Muscle of leg (tissue), 11 donors: ENCODE data around the gene CIPC. TPM values are rescaled to one million over a fixed set of nuclear protein-coding genes. Genes with fewer than 3 reads are reported as not detected.

Experiments
- DNase-seq: peaks from one replicate; pipeline ENCODE4 v3.0.0; 2013
- H3K27ac ChIP-seq: one replicate; pipeline ENCODE4 v1.5.1; 2013; ENCODE audit warnings: mild to moderate bottlenecking, low read length, control low read depth
- H3K27me3 ChIP-seq: one replicate; pipeline ENCODE4 v1.6.1; 2013; ENCODE audit warnings: low read length; ENCODE audit not compliant: control insufficient read depth, insufficient read depth
- H3K36me3 ChIP-seq: one replicate; pipeline ENCODE4 v1.6.1; 2013; ENCODE audit warnings: low read length; ENCODE audit not compliant: control insufficient read depth, insufficient read depth
- H3K4me1 ChIP-seq: one replicate; pipeline ENCODE4 v1.6.1; 2013; ENCODE audit warnings: low read length; ENCODE audit not compliant: control insufficient read depth, insufficient read depth
- H3K4me3 ChIP-seq: one replicate; pipeline ENCODE4 v1.5.1; 2013; ENCODE audit warnings: low read length, control low read depth
- H3K9me3 ChIP-seq: replicated peaks from 2 replicates; pipeline ENCODE4 v1.6.1; 2013; ENCODE audit warnings: low read depth, low read length; ENCODE audit not compliant: control insufficient read depth
- WGBS: methylation state at CpG from one replicate; pipeline ENCODE4 v1.1.5; 2013; ENCODE audit warnings: missing lambda C conversion rate; ENCODE audit not compliant: insufficient coverage; 5-methylcytosine and 5-hydroxymethylcytosine counted together
- polyA plus RNA-seq, 8 donors: library from polyadenylated mRNA; unstranded; fragments of 120-200 nt; gene quantifications; one replicate each; pipeline versions ENCODE4 v1.2.1 to v1.2.3, GENCODE V29; 2013; ENCODE audit warnings: inconsistent platforms in 1 of 8, low replicate concordance in 1 of 8; ENCODE audit not compliant: insufficient read length in 8 of 8, insufficient read depth in 1 of 8
- total RNA-seq: library from RNA; stranded (reverse); fragments of 120-200 nt; gene quantifications from one replicate; pipeline ENCODE4 v1.2.4, GENCODE V29; 2013

The CIPC gene
- total and polyA plus RNA-seq, 9 donors: 13.0 to 18.9 (median 16.1) TPM

DNA sequence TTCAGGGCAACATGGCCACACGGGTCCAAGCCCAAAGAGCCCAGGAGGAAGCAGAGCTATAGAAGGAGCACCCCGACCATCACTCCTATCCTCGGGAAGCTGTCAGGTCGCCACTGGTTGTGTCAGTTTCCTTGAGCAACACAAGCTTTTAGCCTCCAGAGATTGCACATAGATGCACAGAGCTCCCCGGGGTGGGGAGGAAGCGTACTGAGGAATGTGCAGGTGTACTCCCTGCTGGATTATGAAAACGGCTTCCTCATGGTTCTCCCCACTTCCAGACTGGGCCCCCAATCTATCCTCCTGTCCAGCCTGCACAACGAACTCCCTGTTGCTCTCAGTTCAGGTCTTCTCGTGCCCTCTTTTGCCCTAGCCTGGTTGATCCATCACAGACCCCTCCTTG, 39.3 kb upstream of the CIPC start:
- no peak for DNase-seq
- Histone ChIP-seq H3K36me3 (no peaks in the 10 kb centered on the region), H3K4me3 (no peak overlapping the region), H3K9me3 (peaks cover 5% of the 10 kb centered on the region), H3K4me1 (peaks cover 21% of the 10 kb centered on the region), H3K27ac (no peak overlapping the region), H3K27me3 (peaks cover 2% of the 10 kb centered on the region)
- WGBS: 57% methylated on average over 4 of the region's 9 CpGs

DNA sequence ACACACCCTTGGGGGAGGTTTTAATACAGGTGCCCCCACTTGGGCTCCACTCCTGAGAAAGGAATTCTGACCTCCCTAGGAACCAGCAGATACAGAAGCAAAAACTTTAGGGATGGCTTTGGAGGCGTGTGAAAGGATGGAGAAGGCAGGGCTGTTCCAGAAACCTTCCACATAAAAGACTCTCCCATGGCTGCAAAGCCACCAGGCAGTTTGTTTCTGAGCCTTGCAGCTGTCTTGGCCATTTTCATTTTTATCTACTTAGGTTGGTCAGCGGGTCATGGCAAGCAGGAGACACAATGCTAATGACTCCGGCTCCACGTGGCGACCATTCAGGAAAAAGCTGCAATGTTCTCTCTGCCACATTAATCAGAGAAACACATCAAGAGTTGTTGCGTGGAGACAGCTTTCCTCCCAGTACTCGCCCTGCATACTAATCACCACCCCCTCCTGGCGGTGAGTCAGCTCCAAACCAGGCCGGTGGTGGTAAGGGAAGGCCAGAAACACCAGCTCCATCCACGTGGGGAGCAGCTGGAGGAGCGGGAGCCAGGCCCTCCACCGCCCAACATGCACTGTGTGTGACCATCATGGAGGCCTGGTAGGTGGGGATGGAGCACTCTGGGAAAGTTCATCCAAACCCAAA, 38.7 kb upstream of the CIPC start:
- H3K36me3 ChIP-seq: no peaks in the 10 kb centered on the region
- WGBS: 59% methylated on average over 5 of the region's 12 CpGs
- H3K4me3 ChIP-seq: no peak overlapping the region

DNA sequence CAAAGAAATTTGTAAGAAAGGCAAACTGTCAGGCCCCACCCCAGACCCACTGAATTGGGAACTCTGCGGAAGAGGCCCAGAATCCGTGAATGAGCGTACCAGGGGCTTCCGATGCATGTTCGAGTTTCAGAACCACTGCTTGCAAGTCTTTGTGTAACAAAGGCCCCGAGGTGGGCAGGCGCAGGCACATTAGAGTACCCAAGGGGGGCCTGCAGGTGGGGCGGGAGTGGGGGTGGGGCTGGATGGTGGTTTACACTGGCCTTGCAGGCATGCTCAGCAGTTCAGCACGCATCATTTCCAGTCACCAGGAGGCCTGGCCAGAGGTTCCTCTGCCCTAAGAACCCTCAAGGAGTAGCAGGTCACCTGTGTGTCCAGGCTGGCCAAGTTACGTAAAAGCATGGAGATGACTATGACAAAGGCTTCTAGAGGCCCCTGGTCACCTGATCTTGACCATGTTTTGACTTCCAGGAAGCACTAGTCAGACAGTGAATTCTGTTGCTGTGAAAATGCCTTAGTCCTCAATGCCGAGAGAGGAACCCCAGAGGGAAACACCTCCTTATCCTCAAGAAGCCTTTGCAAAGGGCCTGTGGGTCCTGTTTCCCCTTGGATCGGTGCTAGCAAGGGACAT, 36.3 kb upstream of the CIPC start:
- Histone ChIP-seq H3K27me3 (no peaks in the 10 kb centered on the region), H3K9me3 (no peaks in the 10 kb centered on the region), H3K27ac (no peak overlapping the region), H3K36me3 (no peaks in the 10 kb centered on the region), H3K4me1 (peaks cover 42% of the 10 kb centered on the region), H3K4me3 (no peak overlapping the region)
- no peak for DNase-seq
- 88% methylated on average over 9 of the region's 12 CpGs for WGBS

More for the DNA sequence above, 38.7 kb upstream of the CIPC start:
- Histone ChIP-seq H3K27ac (no peak overlapping the region), H3K9me3 (peaks cover 5% of the 10 kb centered on the region), H3K27me3 (no peaks in the 10 kb centered on the region), H3K4me1 (peaks cover 28% of the 10 kb centered on the region)
- peak; percentile 39 for DNase-seq

GRCh38 chr14:77062261-77062660, 35.8 kb upstream of the CIPC start:
- no peak for DNase-seq
- H3K9me3 ChIP-seq: no peaks in the 10 kb centered on the region
- no peak overlapping the region for H3K27ac ChIP-seq
- no peak overlapping the region for H3K4me3 ChIP-seq
- WGBS: 81% methylated on average over 3 of the region's 3 CpGs
- no peaks in the 10 kb centered on the region for H3K36me3 ChIP-seq
- H3K27me3 ChIP-seq: no peaks in the 10 kb centered on the region
- H3K4me1 ChIP-seq: peaks cover 44% of the 10 kb centered on the region

- Histone ChIP-seq H3K27ac (no peak overlapping the region), H3K4me3 (no peak overlapping the region), H3K27me3 (no peaks in the 10 kb centered on the region), H3K36me3 (no peaks in the 10 kb centered on the region), H3K9me3 (no peaks in the 10 kb centered on the region), H3K4me1 (peaks cover 46% of the 10 kb centered on the region)
- peak; percentile 75 for DNase-seq
- WGBS: 46% methylated on average over 7 of the region's 10 CpGs
These were observed 34.4 kb upstream of the CIPC start for GRCh38 chr14:77063571-77064171.

DNA sequence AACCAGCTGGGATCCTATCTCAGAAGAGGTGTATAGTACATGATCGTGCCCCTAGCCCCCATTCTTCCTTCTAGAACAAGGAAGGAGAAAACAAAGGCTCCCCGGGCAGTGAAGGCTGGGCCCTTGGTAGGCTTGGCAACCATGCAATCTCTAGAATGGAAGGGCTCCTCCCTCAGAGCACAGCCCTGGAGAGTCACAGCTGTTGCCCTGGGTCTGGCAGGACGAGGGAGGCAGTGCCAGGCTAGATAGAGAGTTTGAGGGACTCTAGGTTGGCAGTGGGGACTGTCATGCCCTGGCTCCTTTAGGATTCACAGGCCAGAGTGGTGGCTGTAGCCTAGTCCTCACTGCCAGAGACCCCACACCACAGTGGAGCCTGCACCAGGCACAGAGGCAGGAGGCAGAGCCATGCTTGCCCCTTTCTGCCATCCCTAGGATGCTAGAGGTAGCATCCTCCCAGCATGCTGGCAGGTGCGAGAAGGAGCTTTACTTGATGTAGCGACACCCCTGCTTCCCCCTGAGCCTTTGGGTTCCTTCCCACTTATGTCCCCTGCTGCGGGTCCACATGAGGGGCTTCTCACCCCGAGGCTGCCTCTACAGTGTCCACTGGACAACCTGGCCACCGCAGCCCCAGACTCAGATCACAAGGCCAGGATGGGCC, 33.4 kb upstream of the CIPC start:
- H3K36me3 ChIP-seq: no peaks in the 10 kb centered on the region
- peak; percentile 47 for DNase-seq
- no peaks in the 10 kb centered on the region for H3K9me3 ChIP-seq
- no peak overlapping the region for H3K4me3 ChIP-seq
- H3K4me1 ChIP-seq: peaks cover 36% of the 10 kb centered on the region
- no peak overlapping the region for H3K27ac ChIP-seq
- 83% methylated on average over 7 of the region's 8 CpGs for WGBS
- H3K27me3 ChIP-seq: no peaks in the 10 kb centered on the region

GRCh38 chr14:77065851-77066577, 32.0 kb upstream of the CIPC start:
- WGBS: 46% methylated on average over 2 of the region's 6 CpGs
- H3K27ac ChIP-seq: no peak overlapping the region

DNA sequence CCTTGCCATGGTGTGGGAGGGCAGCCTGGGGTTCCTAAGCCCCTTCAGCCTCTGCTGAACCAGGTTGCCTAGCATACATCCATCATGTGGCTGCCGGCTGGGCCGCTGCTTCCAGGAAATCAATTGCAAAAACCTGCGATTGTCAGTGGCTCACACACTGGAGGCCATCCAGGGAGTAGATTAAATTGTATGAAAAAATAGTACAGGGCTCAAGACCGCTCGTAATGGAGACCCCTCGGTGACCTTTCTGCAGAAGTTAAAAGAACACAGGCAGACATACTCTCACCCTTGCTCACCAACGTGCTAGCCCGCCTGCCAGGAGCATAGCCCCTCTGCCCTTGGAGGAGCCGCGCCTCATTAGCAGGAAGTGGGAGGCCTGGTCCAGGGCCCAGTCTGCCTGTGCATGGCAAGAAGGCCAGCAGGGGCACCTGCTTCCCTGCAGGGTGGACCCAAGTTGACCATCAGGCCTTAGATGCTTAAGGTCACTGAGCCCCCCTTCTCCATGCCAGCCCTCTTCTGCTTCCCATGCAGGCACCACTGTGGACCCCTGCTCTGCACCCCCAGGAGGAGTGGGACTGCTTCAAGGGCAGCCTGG, 31.4 kb upstream of the CIPC start:
- no peaks in the 10 kb centered on the region for H3K36me3 ChIP-seq
- 23% methylated on average over 8 of the region's 10 CpGs for WGBS
- H3K4me3 ChIP-seq: no peak overlapping the region
- no peaks in the 10 kb centered on the region for H3K9me3 ChIP-seq
- DNase-seq: peak; percentile 56
- no peaks in the 10 kb centered on the region for H3K27me3 ChIP-seq
- H3K4me1 ChIP-seq: peaks cover 43% of the 10 kb centered on the region
- no peak overlapping the region for H3K27ac ChIP-seq

More at GRCh38 chr14:77065851-77066577, 32.0 kb upstream of the CIPC start:
- no peaks in the 10 kb centered on the region for H3K27me3 ChIP-seq
- no peak for DNase-seq
- H3K4me1 ChIP-seq: peaks cover 43% of the 10 kb centered on the region
- no peaks in the 10 kb centered on the region for H3K36me3 ChIP-seq
- no peak overlapping the region for H3K4me3 ChIP-seq
- H3K9me3 ChIP-seq: no peaks in the 10 kb centered on the region

DNA sequence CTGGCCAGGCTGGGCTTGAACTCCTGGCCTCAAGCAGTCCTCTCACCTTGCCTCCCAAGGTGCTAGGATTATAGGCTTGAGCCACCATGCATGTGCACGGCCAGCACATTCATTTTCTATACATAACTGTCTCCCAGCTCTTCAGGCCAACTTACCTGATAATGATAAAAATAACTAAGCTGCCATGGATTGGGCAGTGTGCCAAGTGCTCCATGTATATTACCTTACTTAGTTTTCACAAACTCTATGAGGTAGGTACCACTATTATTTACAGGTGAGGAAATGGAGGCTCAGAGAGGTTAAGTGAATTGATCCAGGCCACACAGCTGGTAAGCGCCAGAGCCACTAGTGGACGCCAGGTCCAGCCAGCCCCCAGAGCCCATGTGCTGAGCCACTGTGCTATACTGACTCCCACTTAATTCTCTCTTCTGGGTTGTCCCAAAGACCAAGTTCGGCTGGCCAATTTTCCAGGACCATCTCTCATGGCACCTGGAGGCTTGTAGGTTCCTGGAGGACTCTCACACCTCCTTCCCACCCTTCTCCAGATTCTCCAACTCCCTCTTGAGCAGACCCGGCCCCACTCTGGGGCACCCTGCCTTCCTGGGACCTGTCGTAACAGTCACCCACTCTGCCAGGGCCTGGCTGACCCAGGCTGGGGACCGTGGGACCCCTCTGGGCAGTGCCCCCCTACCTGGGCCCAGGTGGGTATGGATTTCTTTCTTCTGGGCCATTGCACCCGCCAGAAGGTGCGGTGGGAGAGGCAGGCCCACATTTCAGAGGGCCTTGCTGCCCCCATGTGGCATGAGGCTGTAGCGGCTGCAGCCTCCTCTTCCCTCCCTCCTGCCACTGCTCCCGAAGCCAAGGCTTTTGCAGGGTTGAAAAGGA, 30.2 kb upstream of the CIPC start:
- Histone ChIP-seq H3K4me1 (peaks cover 43% of the 10 kb centered on the region), H3K9me3 (no peaks in the 10 kb centered on the region), H3K4me3 (no peak overlapping the region), H3K27me3 (no peaks in the 10 kb centered on the region), H3K36me3 (no peaks in the 10 kb centered on the region), H3K27ac (no peak overlapping the region)
- WGBS: 74% methylated on average over 3 of the region's 11 CpGs
- DNase-seq: peak; percentile 80
